ENCODE results near the gene NMRK1. TPM values are rescaled to one million over a fixed set of nuclear protein-coding genes. Genes with fewer than 3 reads are reported as not detected.
A peak's percentile ranks its signal among the peaks of the same experiment; 100 is the strongest.

NMRK1 gene
- total and polyA plus RNA-seq, 2 of the 13 experiments (the other 11 are each of a cell fraction or from before 2014, with no cell fraction given) = 9.1 to 12.9 TPM

DNA sequence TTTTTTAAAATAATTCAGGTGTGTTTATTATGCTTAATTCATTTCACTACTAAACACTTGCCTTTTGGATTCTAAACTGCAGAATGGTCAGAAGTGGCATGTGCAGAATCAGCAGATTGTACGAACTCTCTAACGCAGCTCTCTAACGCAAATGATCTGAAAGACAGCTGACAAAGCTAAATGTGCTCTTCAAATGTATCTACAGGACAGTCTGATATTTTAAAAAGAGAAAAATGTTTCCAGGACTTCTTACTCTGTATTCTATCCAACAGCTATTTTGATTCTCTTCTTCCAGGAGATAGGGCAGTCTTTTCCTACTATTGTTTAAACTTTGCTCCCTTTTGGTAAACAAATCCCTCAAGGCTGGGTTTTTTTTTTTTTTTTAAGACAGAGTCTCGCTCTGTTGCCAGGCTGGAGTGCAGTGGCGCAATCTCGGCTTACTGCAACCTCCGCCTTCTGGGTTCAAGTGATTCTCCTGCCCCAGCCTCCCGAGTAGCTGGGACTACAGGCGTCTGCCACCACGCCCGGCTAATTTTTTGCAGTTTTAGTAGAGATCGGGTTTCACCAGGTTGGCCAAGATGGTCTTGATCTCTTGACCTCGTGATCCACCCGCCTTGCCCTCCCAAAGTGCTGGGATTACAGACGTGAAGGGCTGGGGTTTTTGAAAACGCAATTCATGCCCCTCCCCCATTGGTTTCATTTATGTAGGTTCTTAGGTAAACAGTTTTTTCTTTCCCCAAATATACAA, 1.2 kb downstream of the NMRK1 start (continued):
- TF ChIP-seq ZNF572 (CRISPR knock-in tag; IDR thresholded peaks at IDR 0.05) = no peak
- TF ChIP-seq HNRNPK (IDR thresholded peaks at IDR 0.05; ENCODE audit: low read depth, low read length, poor library complexity, severe bottlenecking) = no peak
- no peak for TF ChIP-seq ZSCAN9 (CRISPR knock-in tag; IDR thresholded peaks at IDR 0.05; ENCODE audit: borderline replicate concordance)
- TF ChIP-seq, protein P1, sequence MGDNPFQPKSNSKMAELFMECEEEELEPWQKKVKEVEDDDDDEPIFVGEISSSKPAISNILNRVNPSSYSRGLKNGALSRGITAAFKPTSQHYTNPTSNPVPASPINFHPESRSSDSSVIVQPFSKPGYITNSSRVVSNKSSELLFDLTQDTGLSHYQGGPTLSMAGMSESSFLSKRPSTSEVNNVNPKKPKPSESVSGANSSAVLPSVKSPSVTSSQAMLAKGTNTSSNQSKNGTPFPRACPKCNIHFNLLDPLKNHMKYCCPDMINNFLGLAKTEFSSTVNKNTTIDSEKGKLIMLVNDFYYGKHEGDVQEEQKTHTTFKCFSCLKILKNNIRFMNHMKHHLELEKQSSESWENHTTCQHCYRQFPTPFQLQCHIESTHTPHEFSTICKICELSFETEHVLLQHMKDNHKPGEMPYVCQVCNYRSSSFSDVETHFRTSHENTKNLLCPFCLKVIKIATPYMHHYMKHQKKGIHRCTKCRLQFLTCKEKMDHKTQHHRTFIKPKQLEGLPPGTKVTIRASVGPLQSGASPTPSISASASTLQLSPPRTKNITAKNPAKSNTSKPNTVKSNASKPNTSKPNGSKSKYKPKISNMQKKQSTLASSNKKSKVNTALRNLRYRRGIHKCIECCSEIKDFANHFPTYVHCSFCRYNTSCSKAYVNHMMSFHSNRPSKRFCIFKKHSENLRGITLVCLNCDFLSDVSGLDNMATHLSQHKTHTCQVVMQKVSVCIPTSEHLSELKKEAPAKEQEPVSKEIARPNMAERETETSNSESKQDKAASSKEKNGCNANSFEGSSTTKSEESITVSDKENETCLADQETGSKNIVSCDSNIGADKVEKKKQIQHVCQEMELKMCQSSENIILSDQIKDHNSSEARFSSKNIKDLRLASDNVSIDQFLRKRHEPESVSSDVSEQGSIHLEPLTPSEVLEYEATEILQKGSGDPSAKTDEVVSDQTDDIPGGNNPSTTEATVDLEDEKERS (CRISPR knock-in tag; IDR thresholded peaks at IDR 0.05) = peak; percentile 98
- no peak for TF ChIP-seq PAX8 (CRISPR knock-in tag; IDR thresholded peaks at IDR 0.05; ENCODE audit: borderline replicate concordance)
- TF ChIP-seq SMARCC2 (IDR thresholded peaks at IDR 0.05) = no peak
- no peak for TF ChIP-seq ZNF501 (CRISPR knock-in tag; IDR thresholded peaks at IDR 0.05)
- no peak for TF ChIP-seq ZMAT3 (CRISPR knock-in tag; conservative IDR thresholded peaks at IDR 0.05)
- no peak for TF ChIP-seq ZNF232 (CRISPR knock-in tag; IDR thresholded peaks at IDR 0.05; ENCODE audit: borderline replicate concordance)
- TF ChIP-seq PRPF4 (IDR thresholded peaks at IDR 0.05; ENCODE audit: low read depth, low read length, poor library complexity, severe bottlenecking) = no peak
- TF ChIP-seq ZNF468 (CRISPR knock-in tag; IDR thresholded peaks at IDR 0.05) = no peak
- TF ChIP-seq, protein P2, sequence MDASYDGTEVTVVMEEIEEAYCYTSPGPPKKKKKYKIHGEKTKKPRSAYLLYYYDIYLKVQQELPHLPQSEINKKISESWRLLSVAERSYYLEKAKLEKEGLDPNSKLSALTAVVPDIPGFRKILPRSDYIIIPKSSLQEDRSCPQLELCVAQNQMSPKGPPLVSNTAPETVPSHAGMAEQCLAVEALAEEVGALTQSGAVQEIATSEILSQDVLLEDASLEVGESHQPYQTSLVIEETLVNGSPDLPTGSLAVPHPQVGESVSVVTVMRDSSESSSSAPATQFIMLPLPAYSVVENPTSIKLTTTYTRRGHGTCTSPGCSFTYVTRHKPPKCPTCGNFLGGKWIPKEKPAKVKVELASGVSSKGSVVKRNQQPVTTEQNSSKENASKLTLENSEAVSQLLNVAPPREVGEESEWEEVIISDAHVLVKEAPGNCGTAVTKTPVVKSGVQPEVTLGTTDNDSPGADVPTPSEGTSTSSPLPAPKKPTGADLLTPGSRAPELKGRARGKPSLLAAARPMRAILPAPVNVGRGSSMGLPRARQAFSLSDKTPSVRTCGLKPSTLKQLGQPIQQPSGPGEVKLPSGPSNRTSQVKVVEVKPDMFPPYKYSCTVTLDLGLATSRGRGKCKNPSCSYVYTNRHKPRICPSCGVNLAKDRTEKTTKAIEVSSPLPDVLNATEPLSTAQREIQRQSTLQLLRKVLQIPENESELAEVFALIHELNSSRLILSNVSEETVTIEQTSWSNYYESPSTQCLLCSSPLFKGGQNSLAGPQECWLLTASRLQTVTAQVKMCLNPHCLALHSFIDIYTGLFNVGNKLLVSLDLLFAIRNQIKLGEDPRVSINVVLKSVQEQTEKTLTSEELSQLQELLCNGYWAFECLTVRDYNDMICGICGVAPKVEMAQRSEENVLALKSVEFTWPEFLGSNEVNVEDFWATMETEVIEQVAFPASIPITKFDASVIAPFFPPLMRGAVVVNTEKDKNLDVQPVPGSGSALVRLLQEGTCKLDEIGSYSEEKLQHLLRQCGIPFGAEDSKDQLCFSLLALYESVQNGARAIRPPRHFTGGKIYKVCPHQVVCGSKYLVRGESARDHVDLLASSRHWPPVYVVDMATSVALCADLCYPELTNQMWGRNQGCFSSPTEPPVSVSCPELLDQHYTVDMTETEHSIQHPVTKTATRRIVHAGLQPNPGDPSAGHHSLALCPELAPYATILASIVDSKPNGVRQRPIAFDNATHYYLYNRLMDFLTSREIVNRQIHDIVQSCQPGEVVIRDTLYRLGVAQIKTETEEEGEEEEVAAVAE (CRISPR knock-in tag; IDR thresholded peaks at IDR 0.05; ENCODE audit: borderline replicate concordance) = no peak
- no peak for TF ChIP-seq IKZF4 (CRISPR knock-in tag; IDR thresholded peaks at IDR 0.05; ENCODE audit: borderline replicate concordance, low read depth, not compliant biosample characterization)
- no peak for TF ChIP-seq FOXC1 (CRISPR knock-in tag; IDR thresholded peaks at IDR 0.05; ENCODE audit: borderline replicate concordance)
- 0 out of 4 replicates have a peak, but pooled peaks of 1 of the 2 experiments have one; percentile 8 for TF ChIP-seq EP300 (IDR thresholded peaks at IDR 0.05; ENCODE audit: low read depth in 2 of 2, low read length in 2 of 2)
- TF ChIP-seq EP300 (CRISPR knock-in tag; IDR thresholded peaks at IDR 0.05; ENCODE audit: borderline replicate concordance) = no peak
- TF ChIP-seq, protein P3, sequence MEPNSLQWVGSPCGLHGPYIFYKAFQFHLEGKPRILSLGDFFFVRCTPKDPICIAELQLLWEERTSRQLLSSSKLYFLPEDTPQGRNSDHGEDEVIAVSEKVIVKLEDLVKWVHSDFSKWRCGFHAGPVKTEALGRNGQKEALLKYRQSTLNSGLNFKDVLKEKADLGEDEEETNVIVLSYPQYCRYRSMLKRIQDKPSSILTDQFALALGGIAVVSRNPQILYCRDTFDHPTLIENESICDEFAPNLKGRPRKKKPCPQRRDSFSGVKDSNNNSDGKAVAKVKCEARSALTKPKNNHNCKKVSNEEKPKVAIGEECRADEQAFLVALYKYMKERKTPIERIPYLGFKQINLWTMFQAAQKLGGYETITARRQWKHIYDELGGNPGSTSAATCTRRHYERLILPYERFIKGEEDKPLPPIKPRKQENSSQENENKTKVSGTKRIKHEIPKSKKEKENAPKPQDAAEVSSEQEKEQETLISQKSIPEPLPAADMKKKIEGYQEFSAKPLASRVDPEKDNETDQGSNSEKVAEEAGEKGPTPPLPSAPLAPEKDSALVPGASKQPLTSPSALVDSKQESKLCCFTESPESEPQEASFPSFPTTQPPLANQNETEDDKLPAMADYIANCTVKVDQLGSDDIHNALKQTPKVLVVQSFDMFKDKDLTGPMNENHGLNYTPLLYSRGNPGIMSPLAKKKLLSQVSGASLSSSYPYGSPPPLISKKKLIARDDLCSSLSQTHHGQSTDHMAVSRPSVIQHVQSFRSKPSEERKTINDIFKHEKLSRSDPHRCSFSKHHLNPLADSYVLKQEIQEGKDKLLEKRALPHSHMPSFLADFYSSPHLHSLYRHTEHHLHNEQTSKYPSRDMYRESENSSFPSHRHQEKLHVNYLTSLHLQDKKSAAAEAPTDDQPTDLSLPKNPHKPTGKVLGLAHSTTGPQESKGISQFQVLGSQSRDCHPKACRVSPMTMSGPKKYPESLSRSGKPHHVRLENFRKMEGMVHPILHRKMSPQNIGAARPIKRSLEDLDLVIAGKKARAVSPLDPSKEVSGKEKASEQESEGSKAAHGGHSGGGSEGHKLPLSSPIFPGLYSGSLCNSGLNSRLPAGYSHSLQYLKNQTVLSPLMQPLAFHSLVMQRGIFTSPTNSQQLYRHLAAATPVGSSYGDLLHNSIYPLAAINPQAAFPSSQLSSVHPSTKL (CRISPR knock-in tag; IDR thresholded peaks at IDR 0.05) = peak; percentile 75

Measured in HepG2 (cell line).